ENCODE data around the gene SEPTIN8.

SEPTIN8 gene

GRCh38 chr5:132763181-132764036, 13.6 kb downstream of the SEPTIN8 start:
- DNase-seq = no peak

- DNase-seq = no peak
Observed at GRCh38 chr5:132762246-132763000, 14.6 kb downstream of the SEPTIN8 start.

- no peak for DNase-seq
Observed at GRCh38 chr5:132761321-132762240, 15.5 kb downstream of the SEPTIN8 start.

- no peak for DNase-seq
Observed at GRCh38 chr5:132760601-132761317, 16.3 kb downstream of the SEPTIN8 start.

GRCh38 chr5:132760049-132760420, 17.0 kb downstream of the SEPTIN8 start:
- no peak for DNase-seq

GRCh38 chr5:132759114-132760048, 17.7 kb downstream of the SEPTIN8 start:
- DNase-seq = no peak

- DNase-seq = no peak
Observed at GRCh38 chr5:132758451-132758850, 18.6 kb downstream of the SEPTIN8 start.

GRCh38 chr5:132756542-132756941, 20.5 kb downstream of the SEPTIN8 start:
- DNase-seq = no peak

GRCh38 chr5:132754947-132755346, 22.1 kb downstream of the SEPTIN8 start:
- no peak for DNase-seq

- DNase-seq = no peak
Observed at GRCh38 chr5:132754111-132754510, 22.9 kb downstream of the SEPTIN8 start.

GRCh38 chr5:132753135-132753987, 23.7 kb downstream of the SEPTIN8 start:
- no peak for DNase-seq

- no peak for DNase-seq
Observed at GRCh38 chr5:132752581-132753125, 24.4 kb downstream of the SEPTIN8 start.

- no peak for DNase-seq
Observed at GRCh38 chr5:132751971-132752580, 25.0 kb downstream of the SEPTIN8 start.

GRCh38 chr5:132751444-132751843, 25.6 kb downstream of the SEPTIN8 start:
- DNase-seq = no peak

GRCh38 chr5:132750471-132751230, 26.4 kb downstream of the SEPTIN8 start:
- no peak for DNase-seq

GRCh38 chr5:132749506-132749905, 27.5 kb downstream of the SEPTIN8 start:
- no peak for DNase-seq

- DNase-seq = no peak
Observed at GRCh38 chr5:132748522-132749000, 28.5 kb downstream of the SEPTIN8 start.

Data from activated naive CD4-positive, alpha-beta T cell treated with anti-CD3 and anti-CD28 coated beads, Interleukin-2, amount 50 U/mL, for 16 hours (primary cell).